Posterior vena cava (tissue), 2 donors: ENCODE data around the gene PDE4DIP. TPM values are rescaled to one million over a fixed set of nuclear protein-coding genes. Genes with fewer than 3 reads are reported as not detected.
"Not testable (repeated sequence)": the region's sequence is repeated elsewhere in the genome, so short reads cannot be mapped to it uniquely, and the experiment has no call there.

Source experiments
- DNase-seq: peaks from one replicate; pipeline ENCODE4 v3.0.0-alpha.2; 2020; ENCODE audit warnings: low spot score
- intact Hi-C, 2 donors: fragments of 100-400 bp; cut with DNase I; formaldehyde crosslinking; loops; one replicate each; pipeline versions ENCODE4 v1.14.1 to v1.14.2; 2022 to 2023
- total RNA-seq, 2 donors: library from RNA; stranded (reverse); fragmentation: NEBNext Ultra II Directional; extraction: Animal tissue kit (Norgen Biotek cat#: 25700); gene quantifications; one replicate each; pipeline ENCODE4 v1.2.1, GENCODE V29; 2021
- donor health status: DM: yes; HTN: yes; CAD: no.
- donor health status: DM: yes; HTN: yes; CAD: no.

The PDE4DIP gene
- total RNA-seq, 2 donors from 2014 or later = 109 to 159 TPM

GRCh38 chr1:148958343-148958742 is 114.1 kb downstream of the PDE4DIP start:
- intact Hi-C loops, DNase-seq: not testable (repeated sequence)

- DNase-seq, intact Hi-C loops: not testable (repeated sequence)
Measured at GRCh38 chr1:148960212-148961000, 116.2 kb downstream of the PDE4DIP start.

- DNase-seq, intact Hi-C loops: not testable (repeated sequence)
Measured at GRCh38 chr1:148962127-148962857, 118.1 kb downstream of the PDE4DIP start.

GRCh38 chr1:148966084-148966483 is 121.9 kb downstream of the PDE4DIP start:
- DNase-seq, intact Hi-C loops: not testable (repeated sequence)

GRCh38 chr1:148967580-148967979 is 123.4 kb downstream of the PDE4DIP start:
- DNase-seq, intact Hi-C loops: not testable (repeated sequence)

- intact Hi-C loops, DNase-seq: not testable (repeated sequence)
Measured at GRCh38 chr1:148968682-148969081, 124.5 kb downstream of the PDE4DIP start.

GRCh38 chr1:148969126-148969525 is 124.9 kb downstream of the PDE4DIP start:
- intact Hi-C loops = not testable (repeated sequence)

GRCh38 chr1:148975453-148975852 is 131.2 kb downstream of the PDE4DIP start:
- intact Hi-C loops, DNase-seq: not testable (repeated sequence)

More at GRCh38 chr1:148969126-148969525, 124.9 kb downstream of the PDE4DIP start:
- not testable (repeated sequence) for DNase-seq

- intact Hi-C loops, DNase-seq: not testable (repeated sequence)
Measured at GRCh38 chr1:148975866-148976537, 131.8 kb downstream of the PDE4DIP start.

GRCh38 chr1:148977785-148978184 is 133.6 kb downstream of the PDE4DIP start:
- DNase-seq, intact Hi-C loops: not testable (repeated sequence)

GRCh38 chr1:148989378-148989777 is 145.2 kb downstream of the PDE4DIP start:
- DNase-seq, intact Hi-C loops: not testable (repeated sequence)

- intact Hi-C loops, DNase-seq: not testable (repeated sequence)
Measured at GRCh38 chr1:148990233-148990788, 146.1 kb downstream of the PDE4DIP start.

GRCh38 chr1:148991818-148992217 is 147.6 kb downstream of the PDE4DIP start:
- intact Hi-C loops, DNase-seq: not testable (repeated sequence)

- intact Hi-C loops, DNase-seq: not testable (repeated sequence)
Measured at GRCh38 chr1:148992364-148992763, 148.1 kb downstream of the PDE4DIP start.

- intact Hi-C loops, DNase-seq: not testable (repeated sequence)
Measured at GRCh38 chr1:148996449-148997224, 152.4 kb downstream of the PDE4DIP start.

- DNase-seq, intact Hi-C loops: not testable (repeated sequence)
Measured at GRCh38 chr1:148997405-148997804, 153.2 kb downstream of the PDE4DIP start.

GRCh38 chr1:149002664-149003063 is 158.4 kb downstream of the PDE4DIP start:
- intact Hi-C loops, DNase-seq: not testable (repeated sequence)

GRCh38 chr1:149008326-149008725 is 164.1 kb downstream of the PDE4DIP start:
- DNase-seq, intact Hi-C loops: not testable (repeated sequence)
